ENCODE results near the gene ANXA4. TPM values are rescaled to one million over a fixed set of nuclear protein-coding genes. Genes with fewer than 3 reads are reported as not detected.

The ANXA4 gene
- total RNA-seq, 1 donor, result 36.9 TPM

GRCh38 chr2:69836316-69836715, 94.4 kb downstream of the ANXA4 start:
- TF ChIP-seq CTCF (IDR thresholded peaks at IDR 0.05; ENCODE audit: insufficient read depth, low read length), result no peak
- H3K4me3 ChIP-seq (ENCODE audit: low read depth, low read length), result no peak overlapping the region
- no peak for DNase-seq (ENCODE audit: low read depth)

- H3K4me3 ChIP-seq (ENCODE audit: low read depth, low read length), result no peak overlapping the region
- no peak for TF ChIP-seq CTCF (IDR thresholded peaks at IDR 0.05; ENCODE audit: insufficient read depth, low read length)
- no peak for DNase-seq (ENCODE audit: low read depth)
Measured at GRCh38 chr2:69837533-69837932, 95.6 kb downstream of the ANXA4 start.

DNA sequence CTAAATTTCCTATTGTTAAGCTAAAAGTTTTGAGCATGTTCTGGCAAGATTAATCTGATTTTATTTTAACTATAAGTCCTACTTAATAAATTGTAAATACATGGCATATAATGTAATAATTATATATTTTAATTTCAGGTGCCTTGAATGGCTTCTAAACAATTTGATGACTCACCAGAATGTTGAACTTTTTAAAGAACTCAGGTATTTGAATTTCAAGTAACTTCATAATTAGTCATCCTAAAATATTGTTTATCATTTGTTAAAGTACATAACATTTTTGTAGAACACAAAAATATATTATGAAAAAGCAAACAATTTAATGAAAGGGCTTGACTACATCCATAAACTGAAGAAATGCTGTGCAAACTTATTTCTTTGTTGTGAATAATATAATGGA, 102.1 kb downstream of the ANXA4 start:
- DNase-seq (ENCODE audit: low read depth), result no peak
- no peak overlapping the region for H3K4me3 ChIP-seq (ENCODE audit: low read depth, low read length)
- TF ChIP-seq CTCF (IDR thresholded peaks at IDR 0.05; ENCODE audit: insufficient read depth, low read length), result no peak

DNA sequence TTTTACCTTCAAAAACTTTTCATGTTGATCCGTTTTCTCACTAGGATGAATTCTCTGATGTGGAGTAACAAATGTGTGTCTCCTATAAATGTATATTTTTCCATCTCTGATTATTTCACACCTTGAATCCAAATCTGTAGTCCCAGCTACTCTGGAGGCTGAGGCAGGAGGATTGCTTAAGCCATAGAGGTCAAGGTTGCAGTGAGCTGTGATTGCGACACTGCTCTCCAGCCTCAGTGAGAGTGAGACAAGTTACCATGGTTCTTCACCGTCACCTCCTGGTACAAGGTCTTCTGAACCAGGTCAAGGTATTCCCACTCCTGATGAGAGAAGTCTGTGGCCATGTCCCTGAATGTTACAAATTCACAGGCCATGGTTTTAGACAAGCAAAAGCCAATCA, 102.6 kb downstream of the ANXA4 start:
- no peak for DNase-seq (ENCODE audit: low read depth)
- H3K4me3 ChIP-seq (ENCODE audit: low read depth, low read length), result no peak overlapping the region

DNA sequence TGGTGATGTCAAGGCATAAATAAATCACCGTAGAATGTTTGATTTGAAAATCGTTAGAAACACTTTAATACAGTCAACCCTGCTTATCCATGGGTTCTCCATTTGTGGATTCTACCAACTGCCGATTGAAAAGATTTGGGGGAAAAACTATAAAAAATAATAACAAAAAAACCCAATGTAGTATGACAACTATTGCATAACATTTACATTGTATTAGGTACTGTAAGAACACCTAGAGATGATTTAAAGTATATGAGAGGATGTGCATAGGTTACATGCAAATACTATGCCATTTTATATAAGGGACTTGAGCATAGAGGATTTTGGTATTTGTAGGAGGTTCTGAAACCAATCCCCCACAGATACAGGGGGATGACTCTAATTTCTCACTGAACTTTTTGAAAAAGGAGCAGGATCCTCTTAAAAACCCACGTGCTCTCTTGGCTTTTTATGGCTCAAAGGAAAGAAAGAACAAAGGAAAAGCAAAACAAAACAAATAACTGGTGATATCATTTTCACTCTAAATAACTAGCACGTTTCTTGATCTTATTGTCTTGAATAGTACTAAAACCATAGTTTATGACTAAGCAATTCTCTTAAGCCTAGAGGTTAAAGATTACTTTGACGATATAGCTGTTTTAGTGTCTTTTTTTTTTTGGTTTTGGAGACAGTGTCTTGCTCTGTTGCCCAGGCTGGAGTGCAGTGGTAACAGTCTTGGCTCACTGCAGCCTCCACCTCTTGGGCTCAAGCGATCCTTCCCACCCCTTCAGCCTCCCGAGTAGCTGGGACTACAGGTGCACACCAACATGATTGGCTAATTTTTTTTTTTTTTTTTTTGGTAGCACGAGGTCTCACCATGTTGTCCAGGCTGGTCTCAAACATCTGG, 104.5 kb downstream of the ANXA4 start:
- no peak for DNase-seq (ENCODE audit: low read depth)
- no peak for TF ChIP-seq CTCF (IDR thresholded peaks at IDR 0.05; ENCODE audit: insufficient read depth, low read length)
- no peak overlapping the region for H3K4me3 ChIP-seq (ENCODE audit: low read depth, low read length)

More for the DNA sequence above, 102.6 kb downstream of the ANXA4 start:
- no peak for TF ChIP-seq CTCF (IDR thresholded peaks at IDR 0.05; ENCODE audit: insufficient read depth, low read length)

- no peak for DNase-seq (ENCODE audit: low read depth)
- TF ChIP-seq CTCF (IDR thresholded peaks at IDR 0.05; ENCODE audit: insufficient read depth, low read length), result no peak
- no peak overlapping the region for H3K4me3 ChIP-seq (ENCODE audit: low read depth, low read length)
Measured at GRCh38 chr2:69847068-69847828, 105.3 kb downstream of the ANXA4 start.

Data from fibroblast of the aortic adventitia (primary cell).